Stimulated activated CD4-positive, alpha-beta T cell treated with anti-CD3 and anti-CD28 coated beads, Interleukin-4, amount 100 ng/mL, for 1 hour (primary cell): Measurements from ENCODE around the gene PFN1.

Experiments used
- DNase-seq: peaks from one replicate; pipeline ENCODE4 v3.0.0-alpha.2; 2020

PFN1 gene

DNA sequence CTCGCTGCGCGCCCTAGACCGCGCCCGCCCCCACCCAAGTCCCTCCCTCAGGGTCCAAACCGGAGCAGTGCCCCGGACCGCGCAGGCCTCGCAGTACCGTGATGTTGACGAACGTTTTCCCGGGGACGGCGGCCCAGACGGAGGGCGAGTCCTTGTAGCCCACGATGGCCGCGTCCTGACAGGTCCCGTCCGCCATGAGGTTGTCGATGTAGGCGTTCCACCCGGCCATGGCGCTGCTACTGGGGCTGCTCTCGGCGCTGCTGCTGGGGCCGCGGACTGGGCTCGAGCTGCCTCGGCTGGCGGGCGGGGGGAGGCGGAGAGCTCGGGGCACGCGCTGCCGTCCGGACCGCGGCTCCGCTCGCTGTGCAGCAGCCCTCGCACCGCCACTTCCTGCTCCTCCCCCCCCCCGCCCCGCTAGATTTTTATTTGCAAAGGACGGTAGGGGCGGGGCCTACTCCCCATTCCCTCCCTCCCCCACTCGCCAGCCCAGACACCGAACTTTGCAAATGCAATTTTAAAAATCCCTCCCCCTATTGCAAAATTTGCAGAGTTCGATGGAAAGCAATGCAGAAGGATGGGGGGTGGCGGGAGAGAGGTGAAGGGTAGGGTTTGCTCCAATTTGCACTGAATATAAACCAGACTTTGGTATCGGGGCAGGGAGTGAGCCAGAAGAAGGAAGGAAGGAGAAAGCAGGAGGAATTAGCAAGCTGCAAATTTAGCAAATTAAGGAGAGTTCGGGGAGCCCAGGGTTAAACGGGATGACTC is at the start of gene PFN1:
Gene PFN1 (minus strand): TSS at position 365 of the 765 bp plus-strand sequence. CDS start 136 bp downstream, at position 229.
- peak; percentile 91 for DNase-seq

GRCh38 chr17:4997302-4998026 is 49.1 kb upstream of the PFN1 start, which contains the start of the genes INCA1 and KIF1C:
TSS of gene INCA1 (minus strand) at chr17:4997522. CDS start at chr17:4994437, 3,085 bp downstream.
TSS of gene KIF1C (plus strand) at chr17:4997950. CDS start at chr17:5000247, 2,297 bp downstream.
- peak; percentile 90 for DNase-seq

GRCh38 chr17:4994081-4994595 is 45.8 kb upstream of the PFN1 start:
- no peak for DNase-seq

DNA sequence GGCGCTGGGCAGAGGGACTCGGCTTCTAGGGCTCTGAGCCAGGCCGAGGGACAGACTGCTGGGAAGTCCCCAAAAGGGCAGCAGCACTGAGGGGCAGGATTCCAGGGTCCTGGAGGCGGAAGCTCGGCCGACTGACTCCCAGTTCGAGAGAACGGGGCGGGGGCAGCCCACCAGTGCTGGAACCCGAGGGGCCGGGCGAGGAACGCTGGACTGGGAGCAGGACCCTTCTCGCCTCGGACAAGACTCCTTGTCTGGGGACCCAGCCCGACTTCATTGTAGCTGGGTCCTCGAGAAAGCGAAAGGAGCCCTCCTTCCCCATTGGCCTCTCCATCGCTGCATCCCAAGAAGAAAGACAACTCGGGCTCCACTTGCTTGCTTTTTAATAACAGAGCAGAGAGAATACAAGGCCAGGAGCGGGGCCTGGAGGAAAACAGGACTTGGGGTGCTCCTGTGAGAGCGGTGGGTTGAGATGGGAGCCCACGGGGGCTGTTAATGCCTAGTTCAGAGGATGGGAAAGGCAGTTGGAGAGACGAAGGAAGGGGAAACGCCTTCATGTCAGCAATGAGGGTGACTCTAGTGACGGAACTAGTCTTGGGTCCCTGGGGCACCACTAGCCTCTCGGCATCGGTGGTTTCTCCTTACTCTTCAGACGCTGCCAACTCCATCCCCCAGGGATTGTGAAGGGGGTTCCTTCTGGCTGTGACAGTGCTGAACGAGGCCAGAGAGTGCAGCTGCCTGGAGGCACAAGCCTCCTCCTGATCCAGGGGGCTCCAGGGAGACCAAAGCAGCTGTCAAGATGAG is 39.6 kb upstream of the PFN1 start:
- no peak for DNase-seq

DNA sequence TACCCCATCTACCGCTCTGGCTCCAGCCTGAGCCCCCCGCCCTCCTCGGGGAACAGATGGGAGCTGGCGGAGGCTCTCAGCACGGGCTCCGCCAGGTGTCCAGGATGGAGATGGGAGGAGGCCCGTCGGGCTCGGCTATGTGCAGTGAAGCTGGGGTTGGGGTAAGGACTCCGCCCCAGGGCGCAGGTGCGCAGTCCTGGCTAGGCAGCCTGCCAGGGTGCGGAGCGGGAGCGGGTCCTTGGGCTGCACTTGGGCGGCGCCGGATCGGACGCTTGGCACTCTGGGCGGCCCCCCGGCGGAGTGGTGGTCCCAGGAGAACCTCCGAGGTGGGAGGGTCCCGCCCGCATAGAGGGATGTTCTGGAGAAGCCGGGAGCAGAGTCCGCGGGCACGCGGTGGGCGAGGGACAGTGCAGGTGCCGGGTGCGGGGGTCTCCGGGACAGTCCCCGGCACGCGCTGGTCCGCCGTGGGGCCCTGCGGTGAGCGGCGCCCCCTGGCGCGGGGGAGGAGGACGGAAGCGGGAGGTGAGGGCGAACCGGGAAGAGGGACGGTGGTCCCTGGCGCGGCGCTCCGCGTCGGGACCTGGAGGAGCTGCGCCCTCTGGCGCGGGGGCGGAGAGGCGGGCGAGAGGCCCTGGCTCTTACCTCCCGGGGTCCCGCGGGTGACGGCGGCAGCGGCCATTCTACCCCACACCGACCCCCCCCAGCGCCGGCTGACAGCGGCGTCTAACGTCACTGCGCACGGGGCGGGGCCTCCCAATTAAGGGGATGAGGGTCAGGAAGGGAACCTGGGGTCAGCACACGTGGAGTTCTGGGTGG is 38.8 kb upstream of the PFN1 start, which contains the start of gene CAMTA2:
Gene CAMTA2 (minus strand): TSS at position 725 of the 816 bp plus-strand sequence. CDS start 1,453 bp downstream, outside the sequence.
- DNase-seq, result peak; percentile 91

DNA sequence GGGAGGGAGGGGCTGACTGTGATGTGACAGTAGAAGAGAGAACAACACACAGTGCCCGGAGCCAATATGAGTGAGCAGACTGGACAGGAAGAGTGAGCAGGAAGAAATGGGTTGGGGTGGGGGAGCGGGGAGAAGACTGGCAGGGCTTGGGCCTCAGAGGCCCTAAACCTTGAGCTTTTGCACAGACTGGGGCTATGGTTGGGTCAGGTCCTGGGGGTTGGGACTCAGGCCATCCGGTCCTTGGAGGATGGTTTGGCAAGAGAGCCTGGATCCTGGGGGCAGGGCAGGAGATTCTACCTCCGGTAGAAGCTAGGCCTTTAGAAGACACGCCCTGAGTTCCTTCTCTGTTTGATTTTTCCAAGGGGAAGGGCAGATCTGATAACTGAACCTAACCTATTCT is 38.1 kb upstream of the PFN1 start:
- no peak for DNase-seq

DNA sequence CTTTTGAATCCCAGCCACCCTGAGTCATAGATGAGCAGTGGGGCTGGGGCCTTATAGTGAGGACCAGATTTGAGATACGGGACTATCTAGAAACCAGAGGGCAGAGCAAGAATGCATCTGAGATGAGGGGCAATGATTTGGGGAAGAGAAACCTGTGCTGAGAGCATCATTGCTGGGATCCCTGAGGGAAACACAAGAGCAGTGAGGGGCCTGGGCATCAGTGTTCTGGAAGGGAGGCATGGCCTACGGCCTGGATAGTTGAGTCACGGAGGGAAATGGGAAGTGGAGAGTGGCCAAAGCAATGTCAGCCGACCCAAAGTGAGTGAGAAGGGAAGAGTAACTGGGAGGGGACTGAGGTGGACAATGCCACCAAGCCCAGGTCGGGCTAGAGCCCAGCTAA is 34.0 kb upstream of the PFN1 start:
- no peak for DNase-seq

GRCh38 chr17:4980644-4981216 is 32.4 kb upstream of the PFN1 start:
- DNase-seq, result no peak

- no peak for DNase-seq
Measured at GRCh38 chr17:4978726-4979125, 30.4 kb upstream of the PFN1 start.

- DNase-seq, result no peak
Measured at GRCh38 chr17:4974115-4974670, 25.9 kb upstream of the PFN1 start.

DNA sequence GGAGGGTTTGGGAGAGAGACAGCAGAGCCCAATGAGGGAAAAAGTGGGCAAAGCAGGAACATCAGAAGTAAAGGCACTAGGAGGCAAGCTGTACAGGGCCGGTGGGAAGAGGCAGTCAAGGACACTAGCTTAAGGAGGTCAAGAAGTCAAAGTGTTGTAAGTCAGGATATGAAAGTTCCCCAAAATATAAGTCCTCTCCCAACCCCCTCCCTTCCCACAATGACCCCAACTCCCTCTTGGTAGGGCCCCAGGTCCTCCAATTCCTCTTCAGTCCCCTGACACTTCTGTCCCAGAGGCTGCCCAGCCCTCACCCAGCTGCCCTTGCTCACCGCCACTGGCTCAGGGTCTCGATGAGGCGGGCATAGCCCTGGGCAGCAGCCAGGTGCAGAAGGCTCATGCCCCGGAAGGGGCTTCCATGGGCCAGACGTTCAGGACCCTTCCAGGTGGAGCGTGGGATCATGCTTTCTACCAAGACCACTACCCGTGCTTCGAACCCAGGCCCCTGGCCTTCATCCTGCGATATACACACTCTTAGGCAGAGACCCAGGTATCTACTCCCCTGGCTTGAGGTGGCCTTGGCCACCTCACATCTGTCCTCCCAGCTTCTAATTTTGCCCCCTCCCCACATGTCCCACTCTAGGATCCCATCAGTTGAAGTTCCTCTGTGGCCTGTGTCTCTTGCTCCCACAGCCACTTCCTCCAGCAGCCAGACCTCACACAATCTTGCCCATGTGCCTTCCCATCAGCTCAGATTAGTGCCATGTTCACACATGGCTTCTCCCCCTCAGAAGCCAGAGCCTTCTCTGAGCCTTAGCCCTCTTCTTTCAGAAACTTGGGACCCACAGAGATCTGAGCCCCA is 25.2 kb upstream of the PFN1 start:
- no peak for DNase-seq

- DNase-seq, result no peak
Measured at GRCh38 chr17:4972752-4973151, 24.4 kb upstream of the PFN1 start.

- DNase-seq, result no peak
Measured at GRCh38 chr17:4972322-4972721, 24.0 kb upstream of the PFN1 start.

- DNase-seq, result no peak
Measured at GRCh38 chr17:4971826-4972225, 23.5 kb upstream of the PFN1 start.

DNA sequence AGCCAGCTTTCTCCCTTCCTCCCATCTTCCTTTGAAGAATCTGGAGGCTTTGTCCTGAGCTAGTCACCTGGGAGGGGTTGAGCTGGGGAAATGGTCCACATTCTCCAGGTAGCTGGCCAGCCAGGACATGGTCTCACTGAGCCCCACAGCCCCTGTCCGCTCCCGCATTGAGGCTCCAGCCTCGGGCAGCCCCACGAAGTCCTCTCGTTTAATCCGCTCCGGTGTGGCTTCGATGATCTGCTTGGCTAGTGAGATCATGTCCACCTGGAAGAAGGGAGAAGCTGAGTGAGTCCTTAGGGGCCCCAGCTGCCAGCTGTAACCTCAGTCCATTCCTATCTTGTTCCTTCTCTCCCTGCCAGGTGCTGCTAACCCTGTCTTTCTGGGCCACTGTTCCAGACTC is 21.9 kb upstream of the PFN1 start:
- no peak for DNase-seq

- no peak for DNase-seq
Measured at GRCh38 chr17:4969551-4970173, 21.3 kb upstream of the PFN1 start.

- peak; percentile 34 for DNase-seq
Measured at GRCh38 chr17:4969047-4969550, 20.8 kb upstream of the PFN1 start.

- peak; percentile 48 for DNase-seq
Measured at GRCh38 chr17:4968486-4969046, 20.2 kb upstream of the PFN1 start.
